Femur (tissue), 1 donor: ENCODE results near the gene TEPSIN.

ENCODE experiments used
- DNase-seq: peaks from one replicate; pipeline ENCODE4 v3.0.0-alpha.2; 2017

Gene TEPSIN

GRCh38 chr17:81196505-81197408 is 42.1 kb downstream of the TEPSIN start:
- DNase-seq, result no peak

- no peak for DNase-seq
Measured at GRCh38 chr17:81195941-81196495, 42.8 kb downstream of the TEPSIN start.

GRCh38 chr17:81194941-81195901 is 43.6 kb downstream of the TEPSIN start:
- DNase-seq, result no peak

- DNase-seq, result no peak
Measured at GRCh38 chr17:81194225-81194760, 44.6 kb downstream of the TEPSIN start.

GRCh38 chr17:81193470-81194224 is 45.2 kb downstream of the TEPSIN start:
- DNase-seq, result peak; percentile 42

- no peak for DNase-seq
Measured at GRCh38 chr17:81193051-81193410, 45.8 kb downstream of the TEPSIN start.

GRCh38 chr17:81192386-81193050 is 46.3 kb downstream of the TEPSIN start:
- no peak for DNase-seq

GRCh38 chr17:81191646-81192045 is 47.2 kb downstream of the TEPSIN start:
- no peak for DNase-seq

- DNase-seq, result no peak
Measured at GRCh38 chr17:81191116-81191515, 47.7 kb downstream of the TEPSIN start.

GRCh38 chr17:81190591-81190990 is 48.3 kb downstream of the TEPSIN start:
- no peak for DNase-seq

GRCh38 chr17:81189670-81190530 is 49.0 kb downstream of the TEPSIN start:
- no peak for DNase-seq

- DNase-seq, result no peak
Measured at GRCh38 chr17:81189016-81189415, 49.8 kb downstream of the TEPSIN start.

- DNase-seq, result no peak
Measured at GRCh38 chr17:81188491-81188840, 50.4 kb downstream of the TEPSIN start.

GRCh38 chr17:81187586-81188490 is 51.0 kb downstream of the TEPSIN start:
- DNase-seq, result no peak

- DNase-seq, result no peak
Measured at GRCh38 chr17:81187120-81187519, 51.7 kb downstream of the TEPSIN start.

GRCh38 chr17:81186203-81186602 is 52.7 kb downstream of the TEPSIN start:
- DNase-seq, result no peak

- DNase-seq, result no peak
Measured at GRCh38 chr17:81184555-81184954, 54.3 kb downstream of the TEPSIN start.

GRCh38 chr17:81183807-81184206 is 55.0 kb downstream of the TEPSIN start:
- no peak for DNase-seq

- no peak for DNase-seq
Measured at GRCh38 chr17:81183316-81183715, 55.5 kb downstream of the TEPSIN start.

GRCh38 chr17:81182596-81182995 is 56.3 kb downstream of the TEPSIN start:
- DNase-seq, result no peak
